Stimulated activated naive CD4-positive, alpha-beta T cell (primary cell): ENCODE results near the gene ENGASE.

Experiments
- DNase-seq, 6 experiments: peaks; one replicate each; lab custom pipeline; 2025; lab: John Stamatoyannopoulos, UW

The ENGASE gene

DNA sequence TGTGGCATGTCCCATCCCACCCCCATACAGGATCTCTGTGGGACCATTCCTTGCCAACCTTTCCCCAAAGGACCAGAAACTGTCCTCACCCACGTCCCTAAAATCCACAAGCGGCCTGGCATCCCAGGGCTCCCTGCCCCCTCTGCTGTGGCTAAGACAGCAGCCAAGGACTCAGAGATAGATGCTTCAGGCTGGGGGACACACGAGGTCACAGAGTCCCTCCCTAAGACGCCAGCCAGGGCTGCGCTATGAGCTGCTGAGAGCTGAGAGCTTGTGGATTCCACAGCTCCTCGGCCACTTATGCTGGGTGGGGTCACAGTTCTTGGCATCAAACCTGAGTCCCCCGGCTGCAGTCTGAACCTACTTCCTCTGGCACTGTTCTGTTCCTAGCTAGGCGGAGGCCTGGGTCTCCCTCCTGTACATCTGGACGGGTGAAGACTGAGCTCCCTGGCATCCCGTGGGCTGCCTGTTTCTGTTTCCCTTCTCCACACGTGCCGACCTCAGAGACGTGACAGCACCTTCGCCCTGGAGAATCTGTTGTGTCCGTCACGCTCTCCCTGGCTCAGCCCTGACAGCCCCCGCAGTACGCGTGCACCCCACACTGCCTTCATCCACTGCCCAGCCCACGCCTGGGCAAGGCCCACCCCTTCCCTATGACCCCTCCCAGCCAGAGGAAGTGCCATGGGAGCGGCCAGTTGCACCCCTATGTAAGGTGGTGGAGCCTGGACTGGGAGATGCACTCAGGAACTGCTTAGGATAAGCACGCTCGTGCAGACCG lies 61.2 kb downstream of the ENGASE start:
- no peak for DNase-seq
